Measurements from ENCODE around the gene CACNA1A. TPM values are rescaled to one million over a fixed set of nuclear protein-coding genes. Genes with fewer than 3 reads are reported as not detected.

The CACNA1A gene
- total RNA-seq, 1 experiment from 2014 or later: 0.85 TPM

GRCh38 chr19:13411899-13412298, 94.4 kb downstream of the CACNA1A start:
- Mint-ChIP-seq H3K9me3 (ENCODE audit: low read depth, unreplicated experiment) (peaks cover 2% of the 10 kb centered on the region), H3K27ac (ENCODE audit: unreplicated experiment) (no peak overlapping the region), H3K36me3 (ENCODE audit: insufficient read depth, unreplicated experiment) (no peaks in the 10 kb centered on the region), H3K4me1 (ENCODE audit: low read depth, unreplicated experiment) (no peaks in the 10 kb centered on the region), H3K27me3 (ENCODE audit: unreplicated experiment) (peaks cover 78% of the 10 kb centered on the region), H3K4me3 (ENCODE audit: low read depth, unreplicated experiment) (no peak overlapping the region)
- TF ChIP-seq CTCF (IDR thresholded peaks at IDR 0.05; ENCODE audit: unreplicated experiment): no peak
- CTCF ChIA-PET: no interaction called here
- intact Hi-C loops (cut with micrococcal nuclease; ENCODE audit: unreplicated experiment): no loop called here
- BruUV-seq (replicated peaks): no TSS peak
- DNase-seq: no peak

GRCh38 chr19:13410946-13411345, 95.3 kb downstream of the CACNA1A start:
- CTCF ChIA-PET: no interaction called here
- peaks cover 84% of the 10 kb centered on the region for H3K27me3 Mint-ChIP-seq (ENCODE audit: unreplicated experiment)

DNA sequence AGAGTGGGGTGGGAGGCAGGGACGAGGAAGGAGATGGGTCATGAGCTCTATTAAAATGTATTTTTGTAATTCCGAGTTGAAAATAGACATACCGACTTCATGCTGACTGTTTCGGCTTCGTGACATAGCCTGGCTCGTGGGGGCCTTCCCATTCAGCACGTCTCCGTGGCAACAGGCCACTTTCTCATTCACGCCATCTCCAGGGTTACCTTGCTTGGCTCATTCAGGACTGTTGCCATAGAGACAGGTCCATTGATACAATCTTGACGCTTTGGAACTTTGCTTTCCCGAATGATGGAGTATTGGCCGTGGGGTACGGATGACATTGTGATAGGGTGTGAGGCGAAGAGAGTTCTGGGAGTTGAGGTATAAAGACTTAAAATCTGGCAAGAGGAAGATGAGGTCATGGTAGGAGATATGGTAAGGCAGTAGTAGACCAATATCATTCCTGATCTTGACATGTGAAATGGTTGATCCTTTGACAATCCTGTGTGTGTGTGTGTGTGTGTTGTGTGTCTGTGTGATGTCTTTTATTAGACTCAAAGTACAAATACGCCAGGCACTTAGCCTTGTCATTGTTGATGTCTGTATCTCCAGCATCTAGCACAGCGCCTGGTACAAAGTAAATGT, 97.3 kb downstream of the CACNA1A start:
- CTCF ChIA-PET: no interaction called here
- BruUV-seq (replicated peaks): no TSS peak
- peaks cover 69% of the 10 kb centered on the region for H3K27me3 Mint-ChIP-seq (ENCODE audit: unreplicated experiment)

More at GRCh38 chr19:13410946-13411345, 95.3 kb downstream of the CACNA1A start:
- intact Hi-C loops (cut with micrococcal nuclease; ENCODE audit: unreplicated experiment): no loop called here
- no TSS peak for BruUV-seq (replicated peaks)
- Mint-ChIP-seq H3K36me3 (ENCODE audit: insufficient read depth, unreplicated experiment) (no peaks in the 10 kb centered on the region), H3K27ac (ENCODE audit: unreplicated experiment) (no peak overlapping the region), H3K9me3 (ENCODE audit: low read depth, unreplicated experiment) (peaks cover 2% of the 10 kb centered on the region), H3K4me3 (ENCODE audit: low read depth, unreplicated experiment) (no peak overlapping the region), H3K4me1 (ENCODE audit: low read depth, unreplicated experiment) (no peaks in the 10 kb centered on the region)
- DNase-seq: no peak
- TF ChIP-seq CTCF (IDR thresholded peaks at IDR 0.05; ENCODE audit: unreplicated experiment): no peak

GRCh38 chr19:13404236-13404635, 102.0 kb downstream of the CACNA1A start:
- H3K27ac Mint-ChIP-seq (ENCODE audit: unreplicated experiment): no peak overlapping the region
- peaks cover 4% of the 10 kb centered on the region for H3K4me1 Mint-ChIP-seq (ENCODE audit: low read depth, unreplicated experiment)
- H3K4me3 Mint-ChIP-seq (ENCODE audit: low read depth, unreplicated experiment): no peak overlapping the region
- no peak for DNase-seq
- intact Hi-C loops (cut with micrococcal nuclease; ENCODE audit: unreplicated experiment): no loop called here
- CTCF ChIA-PET: interaction anchor here (0.6 kb wide), 1 partner anchor 10 kb away, joined by 7 read pairs; no protein-coding TSS in a partner anchor
- peaks cover 30% of the 10 kb centered on the region for H3K27me3 Mint-ChIP-seq (ENCODE audit: unreplicated experiment)
- no peaks in the 10 kb centered on the region for H3K36me3 Mint-ChIP-seq (ENCODE audit: insufficient read depth, unreplicated experiment)
- H3K9me3 Mint-ChIP-seq (ENCODE audit: low read depth, unreplicated experiment): no peaks in the 10 kb centered on the region
- no TSS peak for BruUV-seq (replicated peaks)
- TF ChIP-seq CTCF (IDR thresholded peaks at IDR 0.05; ENCODE audit: unreplicated experiment): no peak

More for the DNA sequence above, 97.3 kb downstream of the CACNA1A start:
- Mint-ChIP-seq H3K9me3 (ENCODE audit: low read depth, unreplicated experiment) (peaks cover 2% of the 10 kb centered on the region), H3K4me3 (ENCODE audit: low read depth, unreplicated experiment) (no peak overlapping the region), H3K4me1 (ENCODE audit: low read depth, unreplicated experiment) (no peaks in the 10 kb centered on the region), H3K36me3 (ENCODE audit: insufficient read depth, unreplicated experiment) (no peaks in the 10 kb centered on the region), H3K27ac (ENCODE audit: unreplicated experiment) (no peak overlapping the region)
- intact Hi-C loops (cut with micrococcal nuclease; ENCODE audit: unreplicated experiment): no loop called here
- no peak for DNase-seq
- TF ChIP-seq CTCF (IDR thresholded peaks at IDR 0.05; ENCODE audit: unreplicated experiment): no peak
